Neutrophil (primary cell): ENCODE results near the gene ZNF574.

Experiments used
- H3K27ac ChIP-seq: fragments of 200-600 bp; sonication (generic); 2 replicates; pipeline ENCODE4 v1.5.1; 2016; ENCODE audit warnings: mild to moderate bottlenecking, moderate library complexity
- H3K27me3 ChIP-seq: fragments of 200-600 bp; sonication (generic); 2 replicates; pipeline ENCODE4 v1.6.0; 2016; ENCODE audit warnings: mild to moderate bottlenecking
- H3K36me3 ChIP-seq: fragments of 200-600 bp; sonication (generic); 2 replicates; pipeline ENCODE4 v1.5.1; 2017
- H3K4me1 ChIP-seq, 2 experiments: fragments of 200-600 bp in 1 of 2; sonication (generic) in 1 of 2; 1 replicate in 1 of 2; 2 replicates in 1 of 2; pipeline versions ENCODE4 v1.5.1 to v1.6.1; 2013 to 2016; ENCODE audit warnings: low read depth in 1 of 2, low read length in 1 of 2, mild to moderate bottlenecking in 1 of 2, moderate library complexity in 1 of 2; ENCODE audit not compliant: control insufficient read depth in 1 of 2, insufficient read depth in 1 of 2
- H3K4me3 ChIP-seq, 2 experiments: fragments of 200-600 bp in 1 of 2; sonication (generic) in 1 of 2; 1 replicate in 1 of 2; 2 replicates in 1 of 2; pipeline ENCODE4 v1.5.1; 2013 to 2016; ENCODE audit warnings: low read depth in 1 of 2, low read length in 1 of 2, mild to moderate bottlenecking in 1 of 2, moderate library complexity in 1 of 2
- H3K9me3 ChIP-seq: fragments of 200-600 bp; sonication (generic); 2 replicates; pipeline ENCODE4 v1.5.1; 2016
- CTCF ChIP-seq: fragments of 200-600 bp; sonication (generic); IDR thresholded peaks from 2 replicates; pipeline ENCODE4 v1.5.1; 2016; ENCODE audit warnings: antibody characterized with exemption

ZNF574 gene

GRCh38 chr19:42111384-42111783 lies 35.4 kb downstream of the ZNF574 start:
- Histone ChIP-seq H3K36me3 (no peaks in the 10 kb centered on the region), H3K4me3 (no peak overlapping the region), H3K27ac (no peak overlapping the region), H3K27me3 (no peaks in the 10 kb centered on the region), H3K9me3 (no peaks in the 10 kb centered on the region), H3K4me1 (peaks cover 0 to 3% of the 10 kb centered on the region in 2 experiments)
- TF ChIP-seq CTCF: no peak

GRCh38 chr19:42111811-42112210 lies 35.8 kb downstream of the ZNF574 start:
- Histone ChIP-seq H3K4me3 (no peak overlapping the region), H3K36me3 (no peaks in the 10 kb centered on the region), H3K27ac (no peak overlapping the region), H3K9me3 (no peaks in the 10 kb centered on the region), H3K4me1 (peaks cover 0 to 3% of the 10 kb centered on the region in 2 experiments), H3K27me3 (no peaks in the 10 kb centered on the region)
- TF ChIP-seq CTCF: no peak

DNA sequence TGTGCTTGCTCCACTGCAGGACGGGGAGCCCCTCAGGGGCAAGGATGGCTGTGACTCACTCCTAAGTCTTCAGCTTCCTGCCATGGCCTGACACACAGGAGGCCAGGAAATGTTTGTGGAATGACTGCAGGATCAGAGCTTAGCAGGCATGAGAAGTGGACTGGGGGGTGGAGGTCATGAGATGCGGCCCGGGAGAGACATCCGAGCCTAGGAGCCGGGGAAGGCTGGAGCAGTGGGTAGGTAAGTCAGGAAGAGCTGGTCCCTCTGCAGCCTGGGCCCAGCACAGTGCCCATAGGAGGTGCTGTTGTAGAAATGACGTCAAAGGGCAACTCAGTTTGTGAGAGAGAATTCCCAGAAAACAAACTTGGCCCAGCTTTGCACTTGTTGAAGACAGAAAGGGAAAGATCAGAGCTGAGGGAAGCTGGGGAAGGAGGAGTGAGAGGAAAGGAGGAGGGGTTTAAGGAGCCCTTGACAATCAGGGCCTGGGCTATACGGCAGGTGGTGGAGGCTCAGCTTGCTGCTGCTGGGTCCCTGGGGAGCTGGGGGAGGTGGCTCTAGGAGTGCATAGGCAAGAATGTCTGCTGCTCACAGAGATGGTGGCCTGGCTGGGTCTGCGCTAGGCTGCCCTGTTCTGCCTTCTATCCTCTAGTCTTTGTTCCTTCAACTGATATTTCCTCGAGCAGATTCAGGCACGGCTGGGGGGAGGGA lies 37.8 kb downstream of the ZNF574 start:
- H3K36me3 ChIP-seq: no peaks in the 10 kb centered on the region
- H3K9me3 ChIP-seq: no peaks in the 10 kb centered on the region
- no peak overlapping the region for H3K4me3 ChIP-seq
- H3K27me3 ChIP-seq: no peaks in the 10 kb centered on the region
- no peak overlapping the region for H3K27ac ChIP-seq
- TF ChIP-seq CTCF: no peak
- H3K4me1 ChIP-seq: no peaks in the 10 kb centered on the region

DNA sequence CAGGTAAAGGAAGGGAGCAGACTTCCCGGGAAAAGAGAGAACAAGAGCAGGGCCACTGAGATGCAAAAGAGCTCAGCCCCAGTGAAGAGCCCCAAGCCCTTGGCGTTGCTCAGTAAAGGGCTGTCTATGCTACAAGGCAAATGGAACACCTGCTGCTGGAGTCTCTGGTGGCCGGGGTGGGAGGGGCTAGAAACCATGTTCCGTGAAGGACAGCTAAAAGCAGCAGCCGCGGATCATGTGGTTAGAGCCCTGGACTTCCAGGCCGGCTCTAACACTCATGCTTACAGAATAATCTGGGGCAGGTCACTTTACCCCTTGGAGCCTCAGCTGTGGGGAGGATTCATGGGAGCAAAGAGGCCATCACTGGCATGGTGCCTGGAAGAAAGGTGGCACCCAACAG lies 38.4 kb downstream of the ZNF574 start:
- H3K4me1 ChIP-seq: no peaks in the 10 kb centered on the region
- no peaks in the 10 kb centered on the region for H3K9me3 ChIP-seq
- H3K4me3 ChIP-seq: no peak overlapping the region
- H3K27ac ChIP-seq: no peak overlapping the region
- no peaks in the 10 kb centered on the region for H3K36me3 ChIP-seq
- TF ChIP-seq CTCF: no peak
- H3K27me3 ChIP-seq: no peaks in the 10 kb centered on the region

DNA sequence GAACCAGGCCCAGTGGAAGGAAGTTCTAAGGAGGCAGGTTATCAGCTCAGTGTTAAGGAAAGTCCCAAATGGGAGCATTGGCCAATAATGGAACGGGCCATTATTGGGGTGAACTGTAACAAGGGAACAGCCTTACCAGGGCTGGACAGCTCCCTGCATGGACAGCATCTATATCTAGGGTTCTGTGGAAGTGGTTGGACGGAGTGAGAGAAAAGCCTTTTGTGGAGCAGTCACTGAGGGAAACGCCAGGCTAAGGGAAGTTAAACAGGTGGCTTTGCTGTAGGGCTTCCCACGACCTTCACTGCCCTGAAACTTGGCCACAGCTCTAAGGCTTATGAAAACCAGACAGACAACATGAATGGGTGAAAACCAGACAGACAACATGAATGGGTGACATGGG lies 39.3 kb downstream of the ZNF574 start:
- Histone ChIP-seq H3K27ac (no peak overlapping the region), H3K4me1 (no peaks in the 10 kb centered on the region), H3K9me3 (no peaks in the 10 kb centered on the region), H3K27me3 (no peaks in the 10 kb centered on the region), H3K4me3 (no peak overlapping the region), H3K36me3 (no peaks in the 10 kb centered on the region)
- TF ChIP-seq CTCF: no peak
